SK-N-MC (cell line): ENCODE results near the gene RASL11A.

ENCODE experiments used
- EZH2 ChIP-seq: fragments of 200-600 bp; sonication (generic); IDR thresholded peaks from one replicate; pipeline ENCODE4 v1.6.1; 2017; ENCODE audit warnings: antibody characterized with exemption
- FOXP2 ChIP-seq: optimal IDR thresholded peaks from 2 replicates; pipeline ENCODE3; 2011; ENCODE audit warnings: mild to moderate bottlenecking, moderate library complexity; ENCODE audit not compliant: insufficient read depth; ENCODE audit errors: extremely low read length, control extremely low read depth
- POLR2AphosphoS5 ChIP-seq: IDR thresholded peaks from 2 replicates; pipeline ENCODE4 v1.6.1; 2012; ENCODE audit warnings: mild to moderate bottlenecking, low read depth, low read length, borderline replicate concordance

- no peak for TF ChIP-seq EZH2
- no peak for TF ChIP-seq POLR2AphosphoS5
- no peak for TF ChIP-seq FOXP2
Observed at GRCh38 chr13:27264648-27265047, 6.0 kb upstream of the RASL11A start.
